Renal pelvis (tissue), 12 donors: ENCODE data around the gene NOP53. TPM values are rescaled to one million over a fixed set of nuclear protein-coding genes. Genes with fewer than 3 reads are reported as not detected.

ENCODE experiments used
- DNase-seq: peaks from one replicate; pipeline ENCODE4 v3.0.0-alpha.2; 2013
- long read RNA-seq, 16 experiments: transcript quantifications; one replicate each; lab custom pipeline, GENCODE V29; 2026
- polyA plus RNA-seq, 3 donors: library from polyadenylated mRNA; unstranded; fragments of 120-200 nt; gene quantifications; one replicate each; pipeline ENCODE4 v1.2.1, GENCODE V29; 2013; ENCODE audit not compliant: insufficient read length in 3 of 3

The NOP53 gene
- polyA plus RNA-seq: 100 to 1,000 TPM; 370 to 415 (median 376) TPM
- long read RNA-seq, donor 1, transcript NOP53-201 (13 exons, 1,528 nt): major isoform, 191 of 254 reads
- long read RNA-seq, donor 1, partial matches to known transcripts: 60 of 254 reads
- long read RNA-seq, donor 1, other reads (novel, unspliced or antisense): 0 of 254 reads
- long read RNA-seq, donor 2, transcript NOP53-201 (13 exons, 1,528 nt): major isoform, 224 of 317 reads
- long read RNA-seq, donor 2, partial matches to known transcripts: 87 of 317 reads
- long read RNA-seq, donor 2, other reads (novel, unspliced or antisense): 0 of 317 reads
- long read RNA-seq, donor 3, transcript NOP53-201 (13 exons, 1,528 nt): major isoform, 166 of 256 reads
- long read RNA-seq, donor 3, partial matches to known transcripts: 87 of 256 reads
- long read RNA-seq, donor 3, other reads (novel, unspliced or antisense): 0 of 256 reads
- long read RNA-seq, donor 4, transcript NOP53-201 (13 exons, 1,528 nt): major isoform, 181 of 281 reads
- long read RNA-seq, donor 4, partial matches to known transcripts: 94 of 281 reads
- long read RNA-seq, donor 4, other reads (novel, unspliced or antisense): 0 of 281 reads
- long read RNA-seq, donor 5, transcript NOP53-203 (6 exons, 876 nt): minor isoform, 5 of 154 reads
- long read RNA-seq, donor 5, transcript NOP53-201 (13 exons, 1,528 nt): major isoform, 89 of 154 reads
- long read RNA-seq, donor 5, partial matches to known transcripts: 58 of 154 reads
- long read RNA-seq, donor 5, other reads (novel, unspliced or antisense): 0 of 154 reads
- long read RNA-seq, donor 6, transcript NOP53-201 (13 exons, 1,528 nt): major isoform, 126 of 173 reads
- long read RNA-seq, donor 6, partial matches to known transcripts: 40 of 173 reads
- long read RNA-seq, donor 6, other reads (novel, unspliced or antisense): 0 of 173 reads
- long read RNA-seq, donor 7, transcript NOP53-206 (2 exons, 265 nt): minor isoform, 10 of 328 reads
- long read RNA-seq, donor 7, transcript NOP53-201 (13 exons, 1,528 nt): major isoform, 191 of 328 reads
- long read RNA-seq, donor 7, partial matches to known transcripts: 119 of 328 reads
- long read RNA-seq, donor 7, other reads (novel, unspliced or antisense): 5 of 328 reads
- long read RNA-seq, donor 8, transcript NOP53-201 (13 exons, 1,528 nt): major isoform, 83 of 135 reads
- long read RNA-seq, donor 8, transcript NOP53-206 (2 exons, 265 nt): minor isoform, 8 of 135 reads
- long read RNA-seq, donor 8, partial matches to known transcripts: 43 of 135 reads
- long read RNA-seq, donor 8, other reads (novel, unspliced or antisense): 0 of 135 reads
- long read RNA-seq, donor 9, transcript NOP53-201 (13 exons, 1,528 nt): major isoform, 224 of 404 reads
- long read RNA-seq, donor 9, partial matches to known transcripts: 173 of 404 reads
- long read RNA-seq, donor 9, other reads (novel, unspliced or antisense): 0 of 404 reads
- long read RNA-seq, donor 10, transcript NOP53-201 (13 exons, 1,528 nt): major isoform, 165 of 286 reads
- long read RNA-seq, donor 10, partial matches to known transcripts: 116 of 286 reads
- long read RNA-seq, donor 10, other reads (novel, unspliced or antisense): 0 of 286 reads
- long read RNA-seq, donor 11, transcript NOP53-203 (6 exons, 876 nt): minor isoform, 5 of 215 reads
- long read RNA-seq, donor 11, transcript NOP53-206 (2 exons, 265 nt): minor isoform, 9 of 215 reads
- long read RNA-seq, donor 11, transcript NOP53-201 (13 exons, 1,528 nt): major isoform, 124 of 215 reads
- long read RNA-seq, donor 11, partial matches to known transcripts: 72 of 215 reads
- long read RNA-seq, donor 11, other reads (novel, unspliced or antisense): 5 of 215 reads
- long read RNA-seq, donor 12, transcript NOP53-206 (2 exons, 265 nt): minor isoform, 6 of 329 reads
- long read RNA-seq, donor 12, transcript NOP53-201 (13 exons, 1,528 nt): major isoform, 247 of 329 reads
- long read RNA-seq, donor 12, partial matches to known transcripts: 72 of 329 reads
- long read RNA-seq, donor 12, other reads (novel, unspliced or antisense): 0 of 329 reads
- long read RNA-seq, donor 13, transcript NOP53-201 (13 exons, 1,528 nt): major isoform, 88 of 164 reads
- long read RNA-seq, donor 13, partial matches to known transcripts: 72 of 164 reads
- long read RNA-seq, donor 13, other reads (novel, unspliced or antisense): 0 of 164 reads
- long read RNA-seq, donor 14: 0 reads
- long read RNA-seq, donor 15, transcript NOP53-206 (2 exons, 265 nt): minor isoform, 8 of 407 reads
- long read RNA-seq, donor 15, transcript NOP53-201 (13 exons, 1,528 nt): major isoform, 255 of 407 reads
- long read RNA-seq, donor 15, partial matches to known transcripts: 144 of 407 reads
- long read RNA-seq, donor 15, other reads (novel, unspliced or antisense): 0 of 407 reads
- long read RNA-seq, donor 16, transcript NOP53-201 (13 exons, 1,528 nt): major isoform, 198 of 332 reads
- long read RNA-seq, donor 16, partial matches to known transcripts: 128 of 332 reads
- long read RNA-seq, donor 16, other reads (novel, unspliced or antisense): 0 of 332 reads

DNA sequence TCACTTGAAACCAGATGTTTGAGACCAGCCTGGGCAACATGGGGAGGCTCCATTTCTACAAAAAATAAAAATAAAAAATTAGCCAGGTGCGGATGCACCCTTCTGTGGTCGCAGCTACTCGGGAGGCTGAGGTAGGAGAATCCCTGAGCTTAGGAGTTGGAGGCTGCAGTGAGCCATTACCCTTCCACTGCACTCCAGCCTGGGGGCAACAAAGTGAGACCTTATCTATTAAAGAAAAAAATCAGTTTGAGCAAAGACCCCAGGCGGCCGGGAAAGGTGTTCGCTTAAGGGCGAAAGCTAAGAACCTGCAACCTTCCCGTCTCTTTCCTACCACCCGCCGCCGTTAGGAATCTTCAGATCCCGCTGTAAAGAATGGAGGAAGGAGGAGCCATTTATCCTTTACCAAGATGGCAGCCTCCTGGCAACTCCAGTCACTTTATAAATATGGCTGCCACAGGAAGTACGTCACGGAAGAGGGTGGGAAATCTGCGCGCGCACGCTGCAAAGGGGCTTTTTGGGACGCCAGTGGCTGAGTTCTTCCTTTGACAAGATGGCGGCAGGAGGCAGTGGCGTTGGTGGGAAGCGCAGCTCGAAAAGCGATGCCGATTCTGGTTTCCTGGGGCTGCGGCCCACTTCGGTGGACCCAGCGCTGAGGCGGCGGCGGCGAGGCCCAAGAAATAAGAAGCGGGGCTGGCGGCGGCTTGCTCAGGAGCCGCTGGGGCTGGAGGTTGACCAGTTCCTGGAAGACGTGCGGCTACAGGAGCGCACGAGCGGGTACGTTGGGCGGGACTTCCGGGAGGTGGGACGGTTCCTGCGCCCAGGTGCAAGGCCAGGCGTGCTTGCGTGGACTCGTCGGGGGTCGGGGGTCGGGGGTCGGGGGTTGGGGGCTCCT, at the start of gene NOP53:
Gene NOP53, plus strand, starts transcription at position 537 of the 892 bp plus-strand sequence. Its CDS starts 14 bp downstream, at position 551.
- peak; percentile 98 for DNase-seq

GRCh38 chr19:47696635-47697034, 48.7 kb upstream of the NOP53 start:
- no peak for DNase-seq

DNA sequence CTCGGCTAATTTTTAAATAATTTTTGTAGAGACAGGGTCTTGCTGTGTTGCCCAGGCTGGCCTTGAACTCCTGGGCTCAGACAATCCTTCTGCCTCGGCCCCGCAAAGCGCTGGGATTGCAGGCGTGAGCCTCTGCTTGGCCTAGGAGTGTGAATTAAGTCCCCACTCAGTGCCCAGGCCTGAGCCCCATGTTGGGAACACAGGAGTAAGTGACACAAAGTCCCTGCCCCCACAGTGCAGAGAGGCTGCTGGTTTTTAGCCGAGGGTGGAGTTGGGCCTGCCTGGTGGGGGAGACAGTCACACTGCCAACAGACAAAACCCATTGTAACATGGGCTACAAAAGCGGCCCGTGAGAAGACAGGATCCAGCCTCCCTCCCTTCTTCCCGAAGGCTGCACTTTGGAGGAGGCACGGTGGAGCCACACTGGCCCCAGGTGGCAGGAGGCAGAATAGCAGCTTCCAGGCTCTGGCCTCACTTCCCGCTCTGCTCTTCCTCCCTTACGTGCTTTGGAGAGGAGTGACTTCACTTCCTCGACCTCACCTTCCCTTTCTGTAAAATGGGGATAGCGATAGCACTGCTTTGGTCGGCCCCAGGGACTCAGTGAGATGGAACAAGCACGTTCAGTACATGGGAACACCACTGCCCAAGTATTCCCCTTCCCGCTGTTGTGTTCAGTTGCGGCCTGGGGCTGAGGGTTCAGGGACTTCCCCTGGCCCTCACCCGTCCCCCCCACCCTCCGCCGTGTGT, 47.3 kb upstream of the NOP53 start:
- peak; percentile 66 for DNase-seq

DNA sequence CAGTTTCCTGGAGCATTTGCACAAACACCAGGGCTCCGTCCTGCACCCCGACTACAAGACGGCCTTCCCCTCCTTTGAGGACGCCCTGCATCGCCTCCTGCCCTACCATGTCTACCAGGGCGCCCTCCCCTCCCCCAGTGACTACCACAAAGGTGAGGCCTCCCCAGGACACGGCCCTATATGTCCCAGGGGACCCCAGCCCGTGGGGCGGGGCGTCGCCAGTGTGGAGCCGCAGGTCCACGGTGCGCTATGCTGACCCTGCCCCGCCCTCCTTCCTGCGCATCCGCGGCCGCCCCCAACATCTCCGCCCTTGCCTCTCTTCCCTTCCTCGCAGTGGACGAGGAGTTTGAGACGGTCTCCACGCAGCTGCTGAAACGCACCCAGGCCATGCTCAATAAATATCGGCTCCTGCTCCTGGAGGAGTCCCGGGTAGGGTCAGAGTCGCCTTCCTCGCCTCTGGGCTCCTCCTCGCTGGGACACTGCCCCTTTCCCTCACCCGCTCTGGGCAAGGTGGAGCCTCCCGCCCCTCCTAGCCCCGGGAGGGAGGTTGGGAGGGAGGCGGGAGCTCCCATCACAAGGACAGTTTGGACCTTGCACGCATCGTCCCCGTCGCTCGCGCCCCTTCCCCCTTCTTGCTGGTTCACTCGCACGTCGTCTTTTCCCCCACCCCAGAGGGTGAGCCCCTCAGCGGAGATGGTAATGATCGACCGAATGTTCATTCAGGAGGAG, 46.6 kb upstream of the NOP53 start:
- no peak for DNase-seq

DNA sequence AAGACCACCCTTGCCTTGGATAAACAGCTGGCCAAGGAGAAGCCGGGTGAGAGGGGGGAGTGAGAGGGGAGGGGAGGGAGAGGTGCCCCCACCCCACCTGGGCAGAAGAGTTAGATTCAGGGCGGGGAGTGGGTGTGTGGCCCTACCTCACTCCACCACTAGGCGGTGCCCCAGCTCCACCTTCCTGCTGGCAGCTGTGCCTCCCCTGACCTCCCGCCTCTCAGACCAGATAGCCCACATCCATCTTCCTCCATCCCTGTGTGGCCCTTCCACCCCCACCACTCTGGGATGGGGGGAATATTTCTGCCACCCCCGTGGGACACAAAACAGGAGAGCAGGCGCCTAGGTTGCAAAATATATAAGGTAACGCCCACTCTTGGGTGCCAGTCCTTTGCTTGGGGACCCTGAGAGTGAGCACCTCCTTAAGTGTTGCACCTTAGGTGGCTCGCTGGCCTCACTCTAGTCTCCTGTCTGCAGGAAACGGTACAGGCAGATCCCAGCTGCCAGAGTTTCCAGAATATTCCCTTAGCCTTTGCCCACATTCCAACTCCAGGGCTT, 45.9 kb upstream of the NOP53 start:
- no peak for DNase-seq

DNA sequence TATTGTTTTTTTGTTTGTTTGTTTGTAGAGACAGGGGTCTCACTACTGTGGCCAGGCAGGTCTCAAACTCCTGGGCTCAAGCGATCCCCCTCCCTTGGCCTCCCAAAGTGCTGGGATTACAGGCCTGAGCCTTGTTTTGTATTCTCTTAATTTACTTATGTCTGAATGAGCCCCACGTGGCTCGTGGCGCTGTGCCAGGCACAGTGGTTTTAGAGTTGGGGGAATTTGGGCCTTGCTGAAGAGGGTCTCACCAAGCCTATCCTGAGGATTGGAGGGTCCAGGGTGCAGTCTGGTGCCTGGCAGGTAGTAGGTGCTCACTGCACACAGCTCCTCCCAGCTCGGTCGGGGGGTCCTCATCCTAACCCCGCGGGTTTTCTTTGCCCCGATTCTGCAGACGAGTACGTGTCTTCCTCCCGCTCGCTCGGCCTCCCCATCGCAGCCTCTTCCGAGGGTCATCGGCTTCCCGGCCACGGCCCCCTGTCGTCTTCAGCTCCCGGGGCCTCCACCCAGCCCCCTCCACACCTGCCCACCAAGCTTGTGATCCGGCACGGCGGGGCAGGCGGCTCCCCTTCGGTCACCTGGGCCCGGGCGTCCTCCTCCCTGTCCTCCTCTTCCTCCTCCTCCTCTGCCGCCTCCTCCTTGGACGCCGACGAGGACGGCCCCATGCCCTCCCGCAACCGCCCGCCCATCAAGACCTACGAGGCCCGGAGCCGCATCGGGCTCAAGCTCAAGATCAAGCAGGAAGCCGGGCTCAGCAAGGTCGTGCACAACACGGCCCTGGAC, 44.2 kb upstream of the NOP53 start:
- DNase-seq: no peak

DNA sequence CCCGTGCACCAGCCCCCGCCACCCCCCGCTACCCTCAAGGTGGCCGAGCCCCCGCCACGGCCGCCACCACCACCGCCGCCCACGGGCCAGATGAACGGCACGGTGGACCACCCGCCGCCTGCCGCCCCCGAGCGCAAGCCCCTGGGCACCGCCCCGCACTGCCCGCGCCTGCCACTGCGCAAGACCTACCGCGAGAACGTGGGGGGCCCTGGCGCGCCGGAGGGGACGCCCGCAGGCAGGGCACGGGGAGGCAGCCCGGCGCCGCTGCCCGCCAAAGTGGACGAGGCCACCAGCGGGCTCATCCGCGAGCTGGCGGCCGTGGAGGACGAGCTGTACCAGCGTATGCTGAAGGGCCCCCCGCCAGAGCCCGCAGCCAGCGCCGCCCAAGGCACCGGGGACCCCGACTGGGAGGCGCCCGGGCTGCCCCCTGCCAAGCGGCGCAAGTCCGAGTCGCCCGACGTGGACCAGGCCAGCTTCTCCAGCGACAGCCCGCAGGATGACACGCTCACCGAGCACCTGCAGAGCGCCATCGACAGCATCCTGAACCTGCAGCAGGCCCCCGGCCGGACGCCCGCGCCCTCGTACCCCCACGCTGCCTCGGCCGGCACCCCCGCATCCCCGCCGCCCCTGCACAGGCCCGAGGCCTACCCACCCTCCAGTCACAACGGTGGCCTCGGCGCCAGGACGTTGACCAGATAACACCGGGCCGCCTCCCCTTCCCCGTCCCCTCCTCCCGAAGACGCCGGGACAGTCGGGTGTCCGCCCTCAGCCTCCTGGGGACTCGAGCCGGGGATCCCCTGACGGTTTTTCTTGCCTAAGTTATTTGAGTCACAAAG, 43.4 kb upstream of the NOP53 start:
- DNase-seq: no peak

- DNase-seq: no peak
Measured at GRCh38 chr19:47702671-47703070, 42.7 kb upstream of the NOP53 start.

- DNase-seq: no peak
Measured at GRCh38 chr19:47703301-47703700, 42.0 kb upstream of the NOP53 start.

DNA sequence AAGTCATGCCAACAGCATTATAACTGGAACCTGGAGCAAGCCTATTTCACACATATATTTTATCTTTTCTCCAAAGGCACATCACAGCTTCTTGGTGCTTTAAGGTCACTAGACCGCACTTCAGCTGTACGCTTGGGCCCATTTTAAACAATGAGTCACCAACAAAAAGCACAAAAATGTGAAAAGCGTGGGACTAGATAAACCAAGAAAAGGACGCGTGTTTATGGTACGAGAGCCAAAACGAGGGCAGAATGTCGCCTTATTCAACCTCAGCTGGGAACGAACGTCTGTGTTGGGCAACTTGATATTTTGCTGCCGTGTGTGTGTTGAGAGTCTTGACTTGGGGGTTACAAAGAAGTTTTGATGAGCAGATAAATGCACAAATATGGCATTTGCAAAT, 41.3 kb upstream of the NOP53 start:
- DNase-seq: no peak

- DNase-seq: no peak
Measured at GRCh38 chr19:47704656-47705055, 40.7 kb upstream of the NOP53 start.

GRCh38 chr19:47707135-47707925, 38.0 kb upstream of the NOP53 start:
- DNase-seq: peak; percentile 57

GRCh38 chr19:47711652-47712242, 33.6 kb upstream of the NOP53 start:
- DNase-seq: no peak
